Activated CD4-positive, CD25-positive, alpha-beta regulatory T cell treated with anti-CD3 and anti-CD28 coated beads, Interleukin-2, amount 50 U/mL, for 24 hours (primary cell): ENCODE data around the gene TRRAP.
"Not testable (repeated sequence)": the region's sequence is repeated elsewhere in the genome, so short reads cannot be mapped to it uniquely, and the experiment has no call there.

ENCODE experiments used
- ATAC-seq, 2 donors: fragments of 150-1000 bp; cut with Tn5 transposase; one replicate each; pipeline ENCODE4 v1.10.0; 2021; ENCODE audit warnings: mild to moderate bottlenecking in 1 of 2, moderate library complexity in 1 of 2

The TRRAP gene

GRCh38 chr7:98878365-98879197 lies at the start of gene TRRAP:
Gene TRRAP (plus strand): TSS chr7:98878532. CDS start chr7:98881151, 2,619 bp downstream.
- peak; percentile 70 to 78 for ATAC-seq

DNA sequence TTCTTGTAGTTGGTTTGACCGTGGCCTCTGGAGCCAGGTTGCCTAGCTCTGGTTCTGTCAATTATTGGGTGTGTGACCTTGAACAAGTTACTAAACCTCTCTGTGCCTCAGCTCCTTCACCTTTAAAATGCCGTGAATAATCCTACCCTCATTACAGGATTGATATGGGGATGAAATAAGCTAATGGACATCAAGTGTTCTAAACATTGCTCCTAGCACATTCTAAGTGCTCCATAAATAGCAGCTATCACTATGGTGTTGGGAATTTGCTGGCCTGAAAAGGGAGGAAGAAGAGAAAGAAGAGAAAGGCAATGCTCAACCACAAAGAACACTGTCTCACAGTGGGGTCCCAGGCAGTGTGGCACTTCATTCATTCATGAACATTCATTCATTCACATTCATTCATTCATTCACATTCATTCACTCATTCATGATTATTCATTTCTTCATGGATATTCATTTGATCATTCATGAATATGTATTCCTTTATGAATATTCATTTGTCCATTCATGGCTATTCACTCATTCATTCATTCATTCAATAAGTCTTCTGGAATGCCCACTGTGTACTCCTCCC lies 47.3 kb upstream of the TRRAP start:
- no peak for ATAC-seq

DNA sequence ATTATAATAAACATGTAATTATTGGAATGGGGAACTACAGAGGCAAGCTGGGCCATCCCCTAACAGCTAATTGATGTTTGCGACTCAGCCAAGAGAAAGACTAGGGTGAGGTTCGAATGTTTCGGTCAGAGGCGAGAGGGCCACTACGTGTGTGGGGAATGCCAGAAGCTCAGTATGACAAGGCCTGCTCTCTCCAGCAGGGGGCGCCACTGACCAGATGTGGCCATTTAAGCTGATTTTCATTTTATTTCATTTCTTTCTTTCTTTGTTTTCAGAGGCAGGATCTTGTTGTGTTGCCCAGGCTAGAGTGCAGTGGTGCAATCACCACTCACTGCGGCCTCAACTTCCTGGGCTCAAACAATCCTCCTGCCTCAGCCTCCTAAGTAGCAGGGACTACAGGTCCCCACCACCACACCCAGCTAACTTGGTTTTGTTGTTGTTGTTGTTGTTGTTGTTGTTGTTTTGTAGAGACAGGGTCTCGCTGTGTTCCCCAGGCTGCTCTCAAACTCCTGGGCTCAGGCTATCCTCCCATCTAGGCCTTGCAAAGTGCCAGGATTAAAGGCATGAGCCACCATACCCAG lies 46.6 kb upstream of the TRRAP start:
- no peak for ATAC-seq

DNA sequence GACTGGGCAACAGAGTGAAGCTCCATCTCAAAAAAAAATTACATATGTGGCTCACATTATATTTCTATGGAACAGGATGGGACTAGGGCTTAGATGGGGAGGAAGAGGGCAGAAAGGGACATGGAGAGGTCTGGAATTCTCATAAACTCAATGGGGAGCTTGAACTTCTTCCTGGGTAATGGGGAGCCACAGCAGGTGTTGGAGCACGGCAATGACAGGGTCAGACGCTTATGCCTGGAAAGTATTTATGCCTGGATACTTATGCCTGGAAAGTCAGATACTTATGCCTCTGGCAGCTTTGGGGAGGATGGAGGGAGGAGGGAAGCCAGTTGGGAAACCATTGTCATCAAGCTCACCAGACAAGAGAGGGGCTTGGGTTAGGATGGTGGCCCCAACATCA lies 45.3 kb upstream of the TRRAP start:
- ATAC-seq, result no peak

DNA sequence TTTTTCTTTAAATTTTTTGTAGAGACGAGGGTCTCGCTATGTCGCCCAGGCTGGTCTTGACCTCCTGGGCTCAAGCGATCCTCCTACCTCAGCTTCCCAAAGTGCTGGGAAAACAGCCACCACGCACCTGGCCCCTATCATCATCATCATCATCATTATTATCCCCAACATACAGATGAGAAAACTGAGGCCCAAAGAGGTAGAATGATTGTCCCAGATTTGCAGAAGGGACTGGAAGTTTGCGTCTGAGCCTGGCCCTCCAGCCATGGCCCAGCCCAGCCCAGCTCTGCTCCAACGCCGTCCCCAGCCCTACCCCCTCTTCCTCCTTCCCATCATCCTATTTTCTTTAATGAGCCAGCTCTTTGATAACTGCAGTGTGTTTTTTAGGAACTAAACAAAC lies 43.4 kb upstream of the TRRAP start:
- no peak for ATAC-seq

DNA sequence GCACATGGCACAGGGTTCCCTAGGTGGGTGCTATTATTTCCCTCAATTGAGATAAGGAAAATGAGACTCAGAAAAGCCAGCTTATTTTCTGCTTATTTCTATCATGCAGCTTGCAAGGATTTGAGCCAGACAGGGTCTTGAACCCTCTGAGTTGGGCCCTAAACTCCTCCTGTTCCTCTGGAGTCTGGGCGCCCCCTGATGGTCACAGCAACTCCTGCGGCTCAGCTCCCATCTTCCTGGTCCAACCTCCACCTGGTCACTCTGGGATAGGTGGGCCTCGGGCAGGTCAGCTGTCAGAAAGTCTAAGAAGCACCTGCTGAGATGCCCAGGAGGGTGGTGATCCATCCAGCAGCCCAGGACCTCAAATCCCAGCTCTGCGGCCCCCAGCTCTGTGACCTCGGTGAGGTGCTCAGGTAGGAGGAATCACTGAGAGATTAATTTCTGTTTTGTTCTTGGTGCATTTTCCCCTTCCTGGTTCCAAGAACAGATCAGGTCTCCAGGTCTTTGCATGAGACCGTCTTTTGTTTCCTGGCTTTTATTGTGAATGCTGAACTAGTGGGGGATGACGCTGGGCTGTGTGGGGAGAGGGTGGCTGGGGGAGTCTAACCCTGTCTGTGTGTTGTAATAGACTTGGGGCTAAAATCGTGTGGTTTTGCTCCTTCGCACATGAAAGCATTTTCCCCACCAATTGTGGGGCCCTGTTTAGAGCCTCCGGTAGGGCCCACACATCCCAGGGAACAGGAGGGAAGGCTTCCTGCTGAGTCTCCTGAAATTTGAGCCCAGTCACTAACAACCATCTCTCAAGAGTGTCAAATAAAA lies 41.3 kb upstream of the TRRAP start:
- no peak for ATAC-seq

DNA sequence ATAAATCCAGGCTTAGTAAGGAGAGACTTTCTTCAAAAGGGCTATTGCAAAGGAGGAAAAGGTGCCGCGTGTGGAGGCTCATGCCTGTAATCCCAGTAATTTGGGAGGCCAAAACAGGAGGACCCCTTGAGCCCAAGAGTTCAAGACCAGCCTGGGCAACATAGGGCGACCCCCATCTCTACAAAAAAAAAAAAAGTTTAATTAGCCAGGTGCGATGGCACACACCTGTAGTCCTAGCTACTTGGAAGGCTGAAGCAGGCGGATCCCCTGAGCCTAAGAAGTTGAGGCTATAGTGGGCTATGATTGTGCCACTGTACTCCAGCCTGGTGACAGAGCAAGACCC lies 40.7 kb upstream of the TRRAP start:
- no peak for ATAC-seq

GRCh38 chr7:98840096-98840495 lies 38.2 kb upstream of the TRRAP start:
- no peak for ATAC-seq

DNA sequence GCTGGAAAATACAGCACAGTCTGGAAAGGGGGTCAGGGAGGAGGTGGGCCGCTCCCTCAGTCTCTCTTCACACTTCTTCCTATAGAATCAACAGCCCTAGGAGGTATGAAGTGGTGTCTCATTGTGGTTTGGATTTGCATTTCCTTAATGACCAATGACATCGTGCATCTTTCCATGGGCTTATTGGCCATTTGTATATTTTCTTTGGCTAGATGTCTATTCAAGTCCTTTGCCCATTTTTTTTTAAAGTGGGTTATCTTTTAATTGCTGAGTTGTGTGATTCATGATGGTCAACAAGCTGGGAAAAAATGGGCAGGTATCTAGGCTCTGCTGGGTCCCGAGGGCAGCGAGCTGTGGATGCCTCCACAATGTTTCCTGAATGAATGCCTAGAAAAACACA lies 37.6 kb upstream of the TRRAP start:
- ATAC-seq, result no peak

GRCh38 chr7:98841179-98841997 lies 36.9 kb upstream of the TRRAP start:
- peak in 1 of 2 donors; percentile 49 for ATAC-seq

DNA sequence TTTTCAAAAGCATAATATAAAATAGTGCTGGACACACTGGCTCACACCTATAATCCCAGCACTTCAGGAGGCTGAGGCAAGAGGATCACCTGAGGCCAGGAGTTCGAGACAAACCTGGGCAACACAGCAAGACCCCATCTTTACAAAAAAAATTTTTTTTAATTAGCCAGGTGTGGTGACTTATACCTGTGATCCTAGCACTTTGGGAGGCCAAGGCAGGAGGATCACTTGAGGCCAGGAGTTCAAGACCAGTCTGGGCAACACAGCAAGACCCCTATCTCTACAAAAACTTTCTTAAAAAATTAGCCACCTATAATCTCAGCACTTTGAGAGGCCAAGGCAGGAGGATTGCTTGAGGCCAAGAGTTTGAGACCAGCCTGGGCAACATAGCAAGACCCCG lies 35.8 kb upstream of the TRRAP start:
- not testable (repeated sequence) for ATAC-seq

- ATAC-seq, result no peak
Measured at GRCh38 chr7:98848918-98849317, 29.4 kb upstream of the TRRAP start.

- no peak for ATAC-seq
Measured at GRCh38 chr7:98852826-98853225, 25.5 kb upstream of the TRRAP start.

- no peak for ATAC-seq
Measured at GRCh38 chr7:98855610-98856422, 22.5 kb upstream of the TRRAP start.

GRCh38 chr7:98860071-98860470 lies 18.3 kb upstream of the TRRAP start:
- ATAC-seq, result no peak

- no peak for ATAC-seq
Measured at GRCh38 chr7:98862203-98862602, 16.1 kb upstream of the TRRAP start.

- ATAC-seq, result no peak
Measured at GRCh38 chr7:98862716-98863420, 15.5 kb upstream of the TRRAP start.

GRCh38 chr7:98863601-98864000 lies 14.7 kb upstream of the TRRAP start:
- no peak for ATAC-seq

DNA sequence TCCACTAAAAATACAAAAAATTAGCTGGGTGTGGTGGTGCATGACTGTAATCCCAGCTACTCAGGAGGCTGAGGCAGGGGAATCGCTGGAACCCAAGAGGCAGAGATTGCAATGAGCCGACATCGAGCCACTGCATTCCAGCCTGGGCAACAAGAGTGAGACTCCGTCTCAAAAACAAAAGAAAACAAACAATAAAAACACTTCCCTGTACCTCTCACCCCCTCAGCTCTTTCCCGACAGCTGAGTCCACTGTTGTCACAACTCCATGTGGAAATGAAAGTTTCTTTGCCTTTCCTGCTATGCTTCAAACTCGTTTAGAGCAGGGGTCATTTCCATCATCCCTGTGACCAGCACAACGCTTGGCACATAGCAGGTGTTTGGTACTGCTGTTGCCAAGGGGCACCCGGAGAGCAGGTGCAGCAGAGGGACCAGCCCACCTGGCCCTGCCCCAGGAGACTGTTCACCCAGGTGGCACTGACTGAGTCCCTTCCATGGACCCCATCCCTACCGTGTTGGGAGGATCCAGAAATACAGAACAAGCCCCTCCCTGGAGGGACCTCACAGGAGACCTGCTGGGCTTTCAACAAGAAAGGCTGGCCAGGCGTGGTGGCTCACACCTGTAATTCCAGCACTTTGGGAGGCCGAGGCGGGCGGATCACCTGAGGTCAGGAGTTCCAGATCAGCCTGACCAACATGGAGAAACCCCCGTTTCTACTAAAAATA lies 13.4 kb upstream of the TRRAP start:
- ATAC-seq, result no peak

- no peak for ATAC-seq
Measured at GRCh38 chr7:98866351-98866750, 12.0 kb upstream of the TRRAP start.
